Natural killer cell (primary cell): ENCODE measurements around the gene ATP6V0E2. TPM values are rescaled to one million over a fixed set of nuclear protein-coding genes. Genes with fewer than 3 reads are reported as not detected.

Experiments
- ATAC-seq, 3 donors: fragments of 150-1000 bp in 2 of 3; fragments of 200-7000 bp in 1 of 3; cut with Tn5 transposase; 1 replicate in 1 of 3; 2 replicates in 2 of 3; pipeline ENCODE4 v1.10.0; 2021; ENCODE audit warnings: mild to moderate bottlenecking in 2 of 3, moderate library complexity in 2 of 3
- DNase-seq, 2 donors: peaks; one replicate each; pipeline versions ENCODE4 v3.0.0 to v3.0.0-alpha.2; 2013 to 2021; ENCODE audit warnings: mixed read lengths in 1 of 2
- H3K27ac ChIP-seq: one replicate; pipeline ENCODE4 v1.5.1; 2013; ENCODE audit warnings: mild to moderate bottlenecking, low read length
- H3K27me3 ChIP-seq: one replicate; pipeline ENCODE4 v1.6.1; 2013; ENCODE audit warnings: low read length; ENCODE audit not compliant: control insufficient read depth, insufficient read depth
- H3K36me3 ChIP-seq: one replicate; pipeline ENCODE4 v1.6.1; 2013; ENCODE audit warnings: low read length; ENCODE audit not compliant: control insufficient read depth, insufficient read depth
- H3K4me1 ChIP-seq: one replicate; pipeline ENCODE4 v1.6.1; 2013; ENCODE audit warnings: low read length; ENCODE audit not compliant: control insufficient read depth, insufficient read depth
- H3K4me3 ChIP-seq: one replicate; pipeline ENCODE4 v1.5.1; 2013; ENCODE audit warnings: low read length
- H3K9me3 ChIP-seq: one replicate; pipeline ENCODE4 v1.6.1; 2013; ENCODE audit warnings: low read length; ENCODE audit not compliant: control insufficient read depth, insufficient read depth
- H3K27ac Mint-ChIP-seq, 2 donors: one replicate each; pipeline ENCODE4 v1.8.0; 2022; ENCODE audit warnings: mild to moderate bottlenecking in 2 of 2, mixed read lengths in 2 of 2, moderate library complexity in 1 of 2
- H3K27me3 Mint-ChIP-seq, 2 donors: one replicate each; pipeline ENCODE4 v1.8.0; 2022; ENCODE audit warnings: low read depth in 2 of 2, mixed read lengths in 2 of 2
- H3K36me3 Mint-ChIP-seq: one replicate; pipeline ENCODE4 v1.8.0; 2022; ENCODE audit warnings: mixed read lengths
- H3K4me1 Mint-ChIP-seq, 2 donors: one replicate each; pipeline ENCODE4 v1.8.0; 2022; ENCODE audit warnings: mixed read lengths in 2 of 2
- H3K4me3 Mint-ChIP-seq: one replicate; pipeline ENCODE4 v1.8.0; 2022; ENCODE audit warnings: mild to moderate bottlenecking, moderate library complexity, mixed read lengths
- H3K9me3 Mint-ChIP-seq, 2 donors: one replicate each; pipeline ENCODE4 v1.8.0; 2022; ENCODE audit warnings: mixed read lengths in 2 of 2
- WGBS: methylation state at CpG from one replicate; pipeline ENCODE4 v1.1.7; 2013; ENCODE audit warnings: missing lambda C conversion rate; ENCODE audit not compliant: insufficient coverage; 5-methylcytosine and 5-hydroxymethylcytosine counted together
- intact Hi-C: fragments of 100-400 bp; cut with micrococcal nuclease; formaldehyde crosslinking; loops from one replicate; pipeline ENCODE4 v1.14.2; 2022
- total RNA-seq, 4 donors: library from RNA; stranded (reverse); fragments of 120-200 nt in 1 of 4; gene quantifications; one replicate each; pipeline versions ENCODE4 v1.2.3 to v1.2.4, GENCODE V29; 2013 to 2022
- TF ChIP-seq, protein P1 (sequence below): fragments of 200-600 bp; IDR thresholded peaks from one replicate; pipeline ENCODE4 v1.8.0; 2022; ENCODE audit warnings: antibody characterized with exemption

The ATP6V0E2 gene
- total RNA-seq, 3 donors from 2014 or later (not counting 1 experiment from before 2014, with no cell fraction given) = 23.2 to 39.4 (median 34.9) TPM

DNA sequence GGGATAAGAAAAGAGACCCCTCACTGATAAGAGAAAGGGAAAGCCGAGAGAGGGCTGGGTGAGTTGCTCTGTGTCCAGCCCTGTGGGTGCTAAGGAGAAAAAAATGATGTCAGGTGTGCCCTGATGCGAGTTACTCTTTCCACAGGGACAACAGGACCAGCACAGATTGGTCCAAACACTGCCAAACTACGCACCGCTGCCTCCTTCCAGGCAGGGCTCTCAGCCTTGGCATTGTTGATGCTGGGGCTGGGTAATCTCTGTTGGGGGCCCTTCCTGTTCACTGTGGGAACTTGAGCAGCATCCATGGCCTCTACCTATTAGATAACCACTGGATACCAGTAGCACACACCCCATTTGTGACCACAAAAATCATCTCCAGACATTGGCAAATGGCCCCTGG, 10.3 kb upstream of the ATP6V0E2 start:
- ATAC-seq (no peak), DNase-seq (no peak)
- 97% methylated on average over 4 of the region's 4 CpGs for WGBS
- Mint-ChIP-seq H3K27ac (no peak overlapping the region), H3K27me3 (no peaks in the 10 kb centered on the region), H3K9me3 (no peaks in the 10 kb centered on the region), H3K4me1 (peaks cover 13 to 18% of the 10 kb centered on the region in 2 donors), H3K4me3 (no peak overlapping the region), H3K36me3 (no peaks in the 10 kb centered on the region)
- intact Hi-C loops = no loop called here
- peaks cover 59% of the 10 kb centered on the region for H3K4me1 ChIP-seq
- no peak overlapping the region for H3K4me3 ChIP-seq
- no peak overlapping the region for H3K27ac ChIP-seq
- no peaks in the 10 kb centered on the region for H3K9me3 ChIP-seq
- H3K36me3 ChIP-seq = peaks cover 14% of the 10 kb centered on the region
- TF ChIP-seq, protein P1, sequence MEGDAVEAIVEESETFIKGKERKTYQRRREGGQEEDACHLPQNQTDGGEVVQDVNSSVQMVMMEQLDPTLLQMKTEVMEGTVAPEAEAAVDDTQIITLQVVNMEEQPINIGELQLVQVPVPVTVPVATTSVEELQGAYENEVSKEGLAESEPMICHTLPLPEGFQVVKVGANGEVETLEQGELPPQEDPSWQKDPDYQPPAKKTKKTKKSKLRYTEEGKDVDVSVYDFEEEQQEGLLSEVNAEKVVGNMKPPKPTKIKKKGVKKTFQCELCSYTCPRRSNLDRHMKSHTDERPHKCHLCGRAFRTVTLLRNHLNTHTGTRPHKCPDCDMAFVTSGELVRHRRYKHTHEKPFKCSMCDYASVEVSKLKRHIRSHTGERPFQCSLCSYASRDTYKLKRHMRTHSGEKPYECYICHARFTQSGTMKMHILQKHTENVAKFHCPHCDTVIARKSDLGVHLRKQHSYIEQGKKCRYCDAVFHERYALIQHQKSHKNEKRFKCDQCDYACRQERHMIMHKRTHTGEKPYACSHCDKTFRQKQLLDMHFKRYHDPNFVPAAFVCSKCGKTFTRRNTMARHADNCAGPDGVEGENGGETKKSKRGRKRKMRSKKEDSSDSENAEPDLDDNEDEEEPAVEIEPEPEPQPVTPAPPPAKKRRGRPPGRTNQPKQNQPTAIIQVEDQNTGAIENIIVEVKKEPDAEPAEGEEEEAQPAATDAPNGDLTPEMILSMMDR = no peak
- H3K27me3 ChIP-seq = no peaks in the 10 kb centered on the region

DNA sequence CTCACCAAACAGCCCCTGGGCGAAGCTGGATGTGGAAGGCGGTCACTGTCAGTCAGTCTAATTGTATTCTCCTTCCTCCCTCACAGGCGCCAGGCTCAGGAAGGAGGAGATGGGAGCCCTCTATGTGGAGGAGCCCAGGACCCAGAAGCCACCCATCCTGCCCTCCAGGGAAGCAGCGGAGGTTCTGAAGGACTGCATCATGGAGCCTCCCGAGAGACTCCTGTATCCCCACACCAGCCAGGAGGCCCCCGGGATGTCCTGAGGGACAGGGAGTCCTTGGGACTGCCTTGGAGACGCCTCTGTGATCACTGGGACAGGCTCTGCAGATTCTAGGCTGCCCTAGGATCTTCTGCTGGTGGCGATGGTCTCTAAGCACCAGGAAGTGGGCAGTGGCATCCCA, 9.7 kb upstream of the ATP6V0E2 start:
- H3K27ac Mint-ChIP-seq = peak overlapping the region in 1 of 2 donors; percentile 48
- Histone ChIP-seq H3K27me3 (no peaks in the 10 kb centered on the region), H3K27ac (no peak overlapping the region), H3K36me3 (peaks cover 14% of the 10 kb centered on the region), H3K4me3 (no peak overlapping the region), H3K9me3 (no peaks in the 10 kb centered on the region), H3K4me1 (peaks cover 64% of the 10 kb centered on the region)
- H3K4me3 Mint-ChIP-seq = no peak overlapping the region
- DNase-seq = no peak
- no peaks in the 10 kb centered on the region for H3K9me3 Mint-ChIP-seq
- WGBS = 84% methylated on average over 8 of the region's 8 CpGs
- no peaks in the 10 kb centered on the region for H3K27me3 Mint-ChIP-seq
- no peak for ATAC-seq
- intact Hi-C loops = no loop called here
- H3K36me3 Mint-ChIP-seq = no peaks in the 10 kb centered on the region
- TF ChIP-seq, protein P1 = no peak
- H3K4me1 Mint-ChIP-seq = peaks cover 13 to 18% of the 10 kb centered on the region in 2 donors

DNA sequence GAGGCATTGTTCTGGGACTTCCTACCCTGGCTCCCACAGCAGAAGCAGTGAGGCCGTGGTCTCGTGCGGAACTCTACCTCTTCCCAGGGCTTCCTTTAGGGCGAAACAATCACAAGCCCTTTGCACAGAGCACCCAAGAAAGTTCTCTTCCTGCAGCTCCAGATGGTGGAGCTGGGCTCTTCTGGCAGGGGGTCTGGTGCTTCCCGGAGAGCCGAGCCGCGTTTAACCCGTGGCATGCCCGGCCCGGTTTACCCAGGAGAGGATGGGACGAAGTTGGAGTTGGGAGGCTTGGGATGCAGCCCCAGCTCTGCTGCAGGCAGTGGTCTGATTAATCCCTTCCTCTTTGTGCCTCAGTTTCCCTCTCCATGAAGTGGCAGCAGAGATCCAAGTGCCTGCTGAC, 9.0 kb upstream of the ATP6V0E2 start:
- peak overlapping the region; percentile 66 for H3K27ac ChIP-seq
- Mint-ChIP-seq H3K36me3 (no peaks in the 10 kb centered on the region), H3K4me1 (peaks cover 17 to 23% of the 10 kb centered on the region in 2 donors), H3K9me3 (no peaks in the 10 kb centered on the region), H3K27me3 (no peaks in the 10 kb centered on the region), H3K27ac (peak overlapping the region in 1 of 2 donors; percentile 48), H3K4me3 (no peak overlapping the region)
- no peak overlapping the region for H3K4me3 ChIP-seq
- WGBS = 91% methylated on average over 12 of the region's 12 CpGs
- no peaks in the 10 kb centered on the region for H3K9me3 ChIP-seq
- no peak for ATAC-seq
- no peaks in the 10 kb centered on the region for H3K27me3 ChIP-seq
- intact Hi-C loops = no loop called here
- TF ChIP-seq, protein P1 = no peak
- peaks cover 72% of the 10 kb centered on the region for H3K4me1 ChIP-seq
- peaks cover 7% of the 10 kb centered on the region for H3K36me3 ChIP-seq
- no peak for DNase-seq

DNA sequence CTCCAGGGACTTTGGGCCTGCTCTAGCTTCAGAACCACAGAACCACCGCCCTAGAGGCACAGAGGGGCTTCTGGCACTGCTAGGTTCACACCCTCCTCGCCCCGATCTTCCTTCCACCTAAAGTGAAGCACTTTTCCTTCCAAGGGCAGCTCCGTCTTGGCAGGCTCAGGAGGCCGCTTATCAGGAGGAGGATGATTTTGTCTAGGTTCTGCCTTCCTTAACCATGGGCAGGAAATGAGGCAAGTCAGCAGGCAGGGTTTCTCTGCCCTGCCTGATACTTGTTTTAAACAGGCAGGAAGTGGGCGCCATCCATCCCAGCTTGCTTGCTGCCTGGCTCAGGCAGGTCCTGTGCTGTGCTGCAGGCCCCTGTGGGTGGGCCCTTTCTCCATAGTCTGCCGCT, 8.3 kb upstream of the ATP6V0E2 start:
- Mint-ChIP-seq H3K4me1 (peaks cover 24 to 30% of the 10 kb centered on the region in 2 donors), H3K27ac (peak overlapping the region; percentile 11 to 63), H3K9me3 (no peaks in the 10 kb centered on the region), H3K4me3 (no peak overlapping the region), H3K27me3 (no peaks in the 10 kb centered on the region), H3K36me3 (no peaks in the 10 kb centered on the region)
- peak overlapping the region; percentile 66 for H3K27ac ChIP-seq
- peak; percentile 58 to 66 (median 59) for ATAC-seq
- H3K9me3 ChIP-seq = no peaks in the 10 kb centered on the region
- peaks cover 78% of the 10 kb centered on the region for H3K4me1 ChIP-seq
- TF ChIP-seq, protein P1 = no peak
- 17% methylated on average over 7 of the region's 7 CpGs for WGBS
- intact Hi-C loops = no loop called here
- H3K27me3 ChIP-seq = no peaks in the 10 kb centered on the region
- DNase-seq = peak in 1 of 2 donors; percentile 84
- H3K4me3 ChIP-seq = no peak overlapping the region
- H3K36me3 ChIP-seq = peaks cover 5% of the 10 kb centered on the region
